ENCODE data around the gene GARIN5B. TPM values are rescaled to one million over a fixed set of nuclear protein-coding genes. Genes with fewer than 3 reads are reported as not detected.
A peak's percentile ranks its signal among the peaks of the same experiment; 100 is the strongest.

GARIN5B gene
- total and polyA plus RNA-seq, 2 of the 13 experiments (the other 11 are each of a cell fraction or from before 2014, with no cell fraction given), result not detected

DNA sequence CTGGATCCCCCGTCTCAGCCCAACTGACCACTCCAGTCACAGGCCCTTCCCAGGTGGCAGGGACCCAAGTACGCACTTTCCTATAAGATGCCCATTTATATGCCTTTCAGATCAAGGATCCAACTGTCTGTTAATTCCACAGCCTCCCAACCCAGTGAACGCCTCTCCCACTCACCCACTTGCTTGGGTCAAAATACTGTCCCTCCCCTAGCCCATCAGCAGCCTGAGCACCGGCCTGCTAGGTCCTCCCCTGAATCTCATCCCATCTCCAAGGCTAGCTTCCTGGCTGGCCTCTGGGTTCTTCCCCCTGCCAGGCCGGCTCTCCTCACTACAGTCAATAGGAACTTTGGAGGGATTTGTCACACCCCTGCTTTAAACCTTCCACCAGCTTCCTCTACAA is 42.6 kb upstream of the GARIN5B start:
- FAIRE-seq, result no peak
- intact Hi-C loops (cut with micrococcal nuclease; ENCODE audit: unreplicated experiment) (no loop called here), in situ Hi-C loops (cut with HindIII; ENCODE audit: extremely low pct_ligation_motif_present, low pct_unique_long_range_greater_than_20kb) (loop anchor here (5.0 kb wide), 1 partner anchor 258 kb away; the partner anchor contains the start of gene TNNT1)
- Histone ChIP-seq H3K27me3 (ENCODE audit: control insufficient read depth in 1 of 2, insufficient read depth in 2 of 2, low read length in 2 of 2) (peaks cover 0 to 3% of the 10 kb centered on the region in 2 experiments; a peak in 1 of 5 replicates), H3K4me3 (replicated peaks in 1 of 3; ENCODE audit: insufficient read depth in 1 of 3, low read depth in 2 of 3, low read length in 3 of 3) (no peak overlapping the region; a peak in 1 of 6 replicates), H3K4me1 (ENCODE audit: insufficient read depth, low read length) (peaks cover 26% of the 10 kb centered on the region), H3K4me2 (ENCODE audit: low read depth, low read length) (peak overlapping the region; percentile 13; the same call in 1 of the 2 replicates), H3K9me3 (ENCODE audit: low read length) (no peaks in the 10 kb centered on the region), H3K79me2 (ENCODE audit: insufficient read depth, low read length) (peaks cover 16% of the 10 kb centered on the region), H4K20me1 (ENCODE audit: insufficient read depth, low read length) (no peaks in the 10 kb centered on the region), H3K36me3 (replicated peaks in 1 of 2; ENCODE audit: control insufficient read depth in 1 of 2, insufficient read depth in 2 of 2, low read length in 2 of 2) (peaks cover 9 to 26% of the 10 kb centered on the region in 2 experiments; a peak in 4 of 5 replicates), H3K27ac (ENCODE audit: extremely low read length, insufficient read depth, low read length) (no peak overlapping the region), H2AFZ (ENCODE audit: low read length) (no peak overlapping the region), H3K9ac (ENCODE audit: insufficient read depth, low read depth, low read length) (no peak overlapping the region)
- WGBS (ENCODE audit: low lambda C conversion rate), result 92% methylated on average over 5 of the region's 5 CpGs
- no peak for ATAC-seq
- ChIA-PET POLR2A (interaction anchor here (1.5 to 2.9 kb wide), 3 partner anchors 15 to 67 kb away, joined by 6 to 62 read pairs (median 11); partner anchors contain the start of genes KMT5C and RPL28), CTCF (ENCODE audit: low intra/inter-chr PET ratio, low total read pairs) (no interaction called here)
- DNase-seq (ENCODE audit: low spot score), result no peak
- BruUV-seq (replicated peaks), result no TSS peak
- TF ChIP-seq MZF1 (CRISPR knock-in tag; IDR thresholded peaks at IDR 0.05; ENCODE audit: borderline replicate concordance), result no peak
- TF ChIP-seq ETV6 (CRISPR knock-in tag; conservative IDR thresholded peaks at IDR 0.05), result no peak
- TF ChIP-seq ZNF597 (CRISPR knock-in tag; IDR thresholded peaks at IDR 0.05), result no peak
- TF ChIP-seq MLX (CRISPR knock-in tag; IDR thresholded peaks at IDR 0.05), result no peak
- TF ChIP-seq NR2F2 (IDR thresholded peaks at IDR 0.05; ENCODE audit: borderline replicate concordance, low read depth), result no peak
- no peak for TF ChIP-seq PBX3 (CRISPR knock-in tag; IDR thresholded peaks at IDR 0.05; ENCODE audit: borderline replicate concordance)
- TF ChIP-seq XRCC5 (optimal IDR thresholded peaks at IDR 0.05; ENCODE audit: low read length), result no peak
- TF ChIP-seq, protein P1, sequence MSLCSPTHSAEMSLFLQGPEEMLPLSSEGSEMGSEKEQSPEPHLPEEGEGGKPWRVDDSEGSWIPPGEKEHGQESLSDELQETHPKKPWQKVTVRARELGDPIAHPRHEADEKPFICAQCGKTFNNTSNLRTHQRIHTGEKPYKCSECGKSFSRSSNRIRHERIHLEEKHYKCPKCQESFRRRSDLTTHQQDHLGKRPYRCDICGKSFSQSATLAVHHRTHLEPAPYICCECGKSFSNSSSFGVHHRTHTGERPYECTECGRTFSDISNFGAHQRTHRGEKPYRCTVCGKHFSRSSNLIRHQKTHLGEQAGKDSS (CRISPR knock-in tag; IDR thresholded peaks at IDR 0.05; ENCODE audit: borderline replicate concordance, low read depth), result no peak
- TF ChIP-seq ZNF577 (CRISPR knock-in tag; IDR thresholded peaks at IDR 0.05; ENCODE audit: borderline replicate concordance, low read depth), result no peak
- no peak for TF ChIP-seq PRPF4 (IDR thresholded peaks at IDR 0.05; ENCODE audit: low read depth, low read length, poor library complexity, severe bottlenecking)
- TF ChIP-seq ZNF724P (CRISPR knock-in tag; IDR thresholded peaks at IDR 0.05; ENCODE audit: borderline replicate concordance), result no peak
- no peak for TF ChIP-seq MBNL3 (CRISPR knock-in tag; conservative IDR thresholded peaks at IDR 0.05)
- TF ChIP-seq ELF1 (CRISPR knock-in tag; IDR thresholded peaks at IDR 0.05), result no peak
- no peak for TF ChIP-seq SP4 (CRISPR knock-in tag; IDR thresholded peaks at IDR 0.05)
- no peak for TF ChIP-seq ZNF446 (CRISPR knock-in tag; IDR thresholded peaks at IDR 0.05)
- no peak for TF ChIP-seq ATF2 (CRISPR knock-in tag; IDR thresholded peaks at IDR 0.05)
- no peak for TF ChIP-seq RFX5 (IDR thresholded peaks at IDR 0.05; ENCODE audit: low read depth, low read length)
